GM12891 (cell line): ENCODE results near the gene CYP27B1.
A peak's percentile ranks its signal among the peaks of the same experiment; 100 is the strongest.

Experiments
- POLR2A ChIP-seq: IDR thresholded peaks from 2 replicates; pipeline ENCODE4 v1.6.1; 2011; ENCODE audit warnings: low read depth, low read length, control low read depth
- POLR2AphosphoS5 ChIP-seq: IDR thresholded peaks from 2 replicates; pipeline ENCODE4 v1.6.1; 2011; ENCODE audit warnings: low read depth, low read length, control low read depth
- SPI1 ChIP-seq: IDR thresholded peaks from 2 replicates; pipeline ENCODE4 v1.6.1; 2011; ENCODE audit warnings: low read depth, low read length, control low read depth

- no peak for TF ChIP-seq POLR2AphosphoS5
- no peak for TF ChIP-seq POLR2A
- 0 out of 2 replicates have a peak, but pooled peaks have one; percentile 17 for TF ChIP-seq SPI1
These were observed 1.7 kb downstream of the CYP27B1 start for GRCh38 chr12:57765003-57765697.
